ENCODE measurements around the gene SCLY. TPM values are rescaled to one million over a fixed set of nuclear protein-coding genes. Genes with fewer than 3 reads are reported as not detected.

Gene SCLY
- total RNA-seq, 1 experiment from 2014 or later, result 28.7 TPM

- no peak overlapping the region for H3K4me2 ChIP-seq (ENCODE audit: low read length)
- H3K9me3 ChIP-seq (ENCODE audit: control insufficient read depth in 1 of 2, insufficient read depth in 1 of 2, low read depth in 1 of 2, low read length in 2 of 2), result no peaks in the 10 kb centered on the region
- ChIA-PET CTCF (no interaction called here), POLR2A (no interaction called here), RAD21 (ENCODE audit: low non-redundant PET in 1 of 2, low total read pairs in 2 of 2, uncharacterized antibody in 2 of 2, unreplicated experiment in 2 of 2) (no interaction called here)
- no peak for DNase-seq (ENCODE audit: low read depth, low spot score)
- peaks cover 0 to 3% of the 10 kb centered on the region in 2 experiments; a peak in 1 of 4 replicates for H3K4me1 ChIP-seq (ENCODE audit: control insufficient read depth in 1 of 2, insufficient read depth in 2 of 2, low read length in 2 of 2)
- H4K20me1 ChIP-seq (ENCODE audit: insufficient read depth), result no peaks in the 10 kb centered on the region
- BruUV-seq (replicated peaks), result no TSS peak
- H3K79me2 ChIP-seq (ENCODE audit: insufficient read depth, low read length), result no peaks in the 10 kb centered on the region
- H2AFZ ChIP-seq (ENCODE audit: low read depth, low read length, poor library complexity, severe bottlenecking), result no peak overlapping the region
- ATAC-seq, result no peak; the same call in 1 of the 2 replicates
- H3K4me3 ChIP-seq (replicated peaks in 1 of 2; ENCODE audit: low read depth in 1 of 2, low read length in 2 of 2), result no peak overlapping the region
- no peak overlapping the region for H3K27ac ChIP-seq (ENCODE audit: low read depth, low read length)
- TF ChIP-seq ELF1 (IDR thresholded peaks at IDR 0.05; ENCODE audit: borderline replicate concordance, low read depth), result no peak
- no peak for TF ChIP-seq SIN3A (IDR thresholded peaks at IDR 0.05; ENCODE audit: low read depth)
- TF ChIP-seq JUND (IDR thresholded peaks at IDR 0.05), result no peak
- no peak for TF ChIP-seq EGR1 (IDR thresholded peaks at IDR 0.05; ENCODE audit: low read depth)
- no peak for TF ChIP-seq REST (IDR thresholded peaks at IDR 0.05; ENCODE audit: low read depth)
- no peak for TF ChIP-seq ZNF274 (IDR thresholded peaks at IDR 0.05; ENCODE audit: low read depth, low read length)
- no peak for TF ChIP-seq SP1 (IDR thresholded peaks at IDR 0.05; ENCODE audit: low read depth)
- no peak for TF ChIP-seq SRF (IDR thresholded peaks at IDR 0.05; ENCODE audit: low read depth)
- TF ChIP-seq EZH2 (IDR thresholded peaks at IDR 0.05), result no peak
- TF ChIP-seq POLR2A (IDR thresholded peaks at IDR 0.05; ENCODE audit: borderline replicate concordance, extremely low read depth, insufficient read depth, insufficient read length), result no peak
- no peak for TF ChIP-seq CBX3 (IDR thresholded peaks at IDR 0.05; ENCODE audit: low read depth)
- no peak for TF ChIP-seq FOSL1 (IDR thresholded peaks at IDR 0.05; ENCODE audit: low read depth)
- TF ChIP-seq, protein P1, sequence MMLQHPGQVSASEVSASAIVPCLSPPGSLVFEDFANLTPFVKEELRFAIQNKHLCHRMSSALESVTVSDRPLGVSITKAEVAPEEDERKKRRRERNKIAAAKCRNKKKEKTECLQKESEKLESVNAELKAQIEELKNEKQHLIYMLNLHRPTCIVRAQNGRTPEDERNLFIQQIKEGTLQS (IDR thresholded peaks at IDR 0.05), result no peak
- TF ChIP-seq EZH2phosphoT487 (IDR thresholded peaks at IDR 0.05; ENCODE audit: borderline replicate concordance), result no peak
- TF ChIP-seq TCF7L2 (IDR thresholded peaks at IDR 0.05; ENCODE audit: borderline replicate concordance, extremely low read depth, insufficient read depth, insufficient read length), result no peak
- TF ChIP-seq YY1 (IDR thresholded peaks at IDR 0.05; ENCODE audit: extremely low read depth, insufficient replicate concordance, low read depth, low read length), result no peak
- no peak for TF ChIP-seq MAX (IDR thresholded peaks at IDR 0.05)
- no peak for TF ChIP-seq ZFX (IDR thresholded peaks at IDR 0.05)
- no peak for TF ChIP-seq POLR2AphosphoS5 (IDR thresholded peaks at IDR 0.05; ENCODE audit: low read depth, low read length)
- TF ChIP-seq RAD21 (IDR thresholded peaks at IDR 0.05; ENCODE audit: low read depth), result no peak
- no peaks in the 10 kb centered on the region; the same call in 1 of the 2 replicates for H3K27me3 ChIP-seq (ENCODE audit: insufficient read depth, low read length)
- no peaks in the 10 kb centered on the region for H3K9me2 ChIP-seq (ENCODE audit: insufficient read depth)
- intact Hi-C loops (cut with micrococcal nuclease), result no loop called here
- H3K9ac ChIP-seq (ENCODE audit: low read length), result no peak overlapping the region
- H3K36me3 ChIP-seq (ENCODE audit: control insufficient read depth in 1 of 2, insufficient read depth in 2 of 2, low read length in 2 of 2), result no peaks in the 10 kb centered on the region
Observed at GRCh38 chr2:238117199-238118154, 56.7 kb downstream of the SCLY start.
